Measurements from ENCODE around the gene ZBTB37.
"Not testable (repeated sequence)": the region's sequence is repeated elsewhere in the genome, so short reads cannot be mapped to it uniquely, and the experiment has no call there.

Gene ZBTB37

DNA sequence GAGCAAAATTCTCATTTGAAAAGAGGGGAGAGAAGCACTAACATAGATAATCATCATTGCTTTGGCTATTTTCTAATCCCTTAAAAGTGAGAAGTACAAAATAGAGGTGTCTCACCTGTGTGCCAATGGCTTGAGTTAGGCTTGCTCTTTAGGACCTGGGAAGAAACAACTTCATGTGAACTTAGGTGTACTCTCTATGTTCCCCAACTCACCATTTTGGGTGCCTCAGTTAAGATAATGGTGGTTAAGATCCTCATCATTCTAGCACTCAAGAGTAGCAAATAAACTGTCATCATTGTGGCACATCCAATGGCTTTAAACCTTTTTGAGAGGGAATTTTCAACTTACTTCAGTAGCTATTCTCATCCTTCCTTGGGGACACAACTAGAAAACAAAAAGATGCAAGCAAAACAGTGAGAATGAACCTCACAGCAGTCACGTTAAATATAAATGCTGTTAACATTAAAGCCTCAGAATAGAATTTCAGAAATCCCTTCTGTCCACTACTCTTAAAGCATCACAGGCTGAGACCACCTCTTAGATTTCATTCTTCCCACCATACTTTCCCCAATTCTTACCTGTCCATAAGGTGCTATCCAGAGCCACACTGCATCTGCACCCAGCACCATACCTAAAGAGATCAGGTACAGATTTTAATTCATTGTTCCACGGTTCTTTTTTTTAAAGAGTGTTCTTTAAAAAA is 1.6 kb upstream of the ZBTB37 start:
- DNase-seq: no peak

DNA sequence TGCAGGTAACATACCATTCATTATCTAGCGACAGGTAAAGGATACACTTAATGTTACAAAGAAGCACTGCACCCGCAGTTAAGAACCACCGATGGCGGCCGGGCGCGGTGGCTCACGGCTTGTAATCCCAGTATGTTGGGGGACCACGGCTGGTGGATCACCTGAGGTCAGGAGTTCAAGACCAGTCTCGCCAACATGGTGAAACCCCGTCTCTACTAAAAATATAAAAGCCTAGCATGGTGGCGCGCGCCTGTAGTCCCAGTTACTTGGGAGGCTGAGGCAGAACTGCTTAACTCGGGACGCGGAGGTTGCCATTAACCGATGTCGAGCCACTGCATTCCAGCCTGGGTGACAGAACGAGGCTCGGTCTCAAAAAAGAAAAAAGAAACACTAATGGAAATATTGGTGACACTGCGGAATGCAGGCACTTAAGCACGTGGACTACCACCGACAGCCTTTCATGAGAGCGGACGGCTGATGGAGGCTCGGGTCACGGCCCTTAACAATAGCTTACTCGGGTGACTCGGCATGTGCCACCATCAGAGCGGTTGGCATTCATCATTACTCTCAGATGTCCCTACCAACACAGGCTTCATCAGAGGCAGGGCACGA is 933 bp upstream of the ZBTB37 start:
- no peak for DNase-seq

DNA sequence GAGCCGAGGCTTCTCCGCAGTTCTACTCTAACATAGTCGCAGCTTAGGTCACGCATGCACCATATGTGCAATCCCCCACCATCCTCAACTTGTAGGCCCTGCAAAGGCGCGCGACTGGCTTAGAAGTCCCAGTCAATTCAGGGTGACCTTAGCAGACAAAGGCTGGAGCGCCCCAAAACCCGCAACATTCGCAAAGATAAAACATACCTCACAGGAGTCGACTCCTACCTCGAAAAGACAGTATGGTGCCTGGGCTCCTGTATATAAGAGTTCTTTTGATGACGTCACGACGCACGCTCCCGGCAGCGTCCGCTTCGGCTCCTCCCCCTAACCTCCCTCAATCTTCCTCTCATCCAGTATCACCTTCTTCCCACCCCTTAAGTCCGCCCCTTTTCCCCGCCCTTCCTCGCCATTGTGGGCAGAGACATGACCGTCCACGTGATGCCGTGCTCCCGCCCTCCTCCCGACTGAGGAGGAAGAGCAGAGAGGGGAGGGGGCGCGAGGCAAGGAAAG is 371 bp upstream of the ZBTB37 start, which contains the start of gene GAS5:
Gene GAS5, minus strand, starts transcription at position 237 of the 513 bp plus-strand sequence.
- peak; percentile 95 for DNase-seq

DNA sequence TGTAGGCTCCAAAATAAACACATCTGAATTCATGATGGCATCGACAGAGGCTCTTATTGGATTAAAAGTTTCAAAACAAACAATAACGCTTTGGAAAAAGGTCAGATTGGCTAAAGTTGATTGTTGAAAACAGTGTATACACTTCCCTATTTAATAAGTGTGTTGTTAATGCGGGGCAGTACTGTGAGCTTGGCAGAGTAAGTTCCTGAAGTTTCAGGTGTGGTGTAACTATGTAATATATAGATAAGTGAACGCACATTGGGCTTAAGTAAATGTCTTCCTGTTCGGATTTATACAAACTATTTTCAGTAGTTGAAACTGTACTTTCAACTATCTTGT is 810 bp downstream of the ZBTB37 start:
- DNase-seq: no peak

DNA sequence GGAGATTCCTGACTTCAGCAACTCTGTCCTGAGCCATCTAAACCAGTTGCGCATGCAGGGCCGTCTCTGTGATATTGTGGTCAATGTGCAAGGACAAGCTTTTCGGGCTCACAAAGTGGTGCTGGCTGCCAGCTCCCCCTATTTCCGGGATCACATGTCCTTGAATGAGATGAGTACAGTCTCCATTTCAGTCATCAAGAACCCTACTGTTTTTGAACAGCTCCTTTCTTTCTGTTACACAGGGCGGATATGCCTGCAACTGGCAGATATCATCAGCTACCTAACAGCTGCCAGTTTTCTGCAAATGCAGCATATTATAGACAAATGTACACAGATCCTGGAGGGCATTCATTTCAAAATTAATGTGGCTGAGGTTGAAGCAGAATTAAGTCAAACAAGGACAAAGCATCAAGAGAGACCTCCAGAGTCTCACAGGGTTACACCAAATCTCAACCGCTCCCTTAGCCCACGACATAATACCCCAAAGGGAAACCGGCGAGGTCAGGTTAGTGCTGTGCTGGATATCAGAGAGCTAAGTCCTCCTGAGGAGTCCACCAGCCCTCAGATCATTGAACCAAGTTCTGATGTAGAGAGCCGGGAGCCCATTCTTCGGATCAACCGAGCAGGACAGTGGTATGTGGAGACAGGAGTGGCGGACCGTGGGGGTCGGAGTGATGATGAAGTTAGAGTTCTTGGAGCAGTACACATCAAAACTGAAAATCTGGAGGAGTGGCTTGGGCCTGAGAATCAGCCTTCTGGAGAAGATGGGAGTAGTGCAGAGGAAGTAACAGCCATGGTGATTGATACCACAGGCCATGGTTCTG is 2.3 kb downstream of the ZBTB37 start:
- no peak for DNase-seq

DNA sequence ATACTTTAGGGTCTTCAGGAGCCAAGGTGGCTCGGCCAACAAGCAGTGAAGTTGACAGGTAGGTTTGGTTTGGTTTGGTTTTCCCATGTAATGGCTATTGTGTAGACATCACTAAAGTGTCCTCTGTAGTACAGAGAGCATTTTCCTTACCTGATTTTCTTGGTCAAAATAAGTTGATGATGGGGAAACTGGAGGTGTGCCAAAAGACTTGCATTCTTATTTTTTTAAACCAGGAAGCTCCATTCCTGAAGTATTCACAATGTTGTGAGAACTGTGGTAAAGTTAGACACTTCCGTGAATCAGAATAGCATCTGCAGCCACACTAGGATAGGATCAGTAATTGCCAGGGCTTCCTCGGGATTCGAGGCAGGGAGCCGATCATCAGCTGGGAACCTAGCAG is 2.9 kb downstream of the ZBTB37 start:
- DNase-seq: no peak

DNA sequence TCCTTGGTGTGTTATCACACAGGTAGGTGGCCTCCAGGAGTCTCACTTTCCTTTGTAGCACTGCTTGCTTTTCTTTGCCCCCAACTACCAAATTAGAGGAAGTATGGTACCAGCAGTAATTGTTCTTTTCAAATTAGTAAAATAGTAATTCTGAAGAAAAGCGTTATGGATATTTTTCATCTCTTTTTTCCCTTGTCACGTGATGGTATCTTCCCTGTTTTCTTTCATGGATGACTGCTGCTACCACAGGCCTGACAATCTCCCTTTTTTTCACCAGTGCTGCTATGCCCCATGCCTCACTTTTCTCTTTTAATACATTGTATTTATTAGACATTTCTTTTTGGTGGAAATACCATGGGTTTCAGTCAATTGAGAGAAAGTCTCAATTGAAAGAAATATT is 3.3 kb downstream of the ZBTB37 start:
- DNase-seq: no peak

DNA sequence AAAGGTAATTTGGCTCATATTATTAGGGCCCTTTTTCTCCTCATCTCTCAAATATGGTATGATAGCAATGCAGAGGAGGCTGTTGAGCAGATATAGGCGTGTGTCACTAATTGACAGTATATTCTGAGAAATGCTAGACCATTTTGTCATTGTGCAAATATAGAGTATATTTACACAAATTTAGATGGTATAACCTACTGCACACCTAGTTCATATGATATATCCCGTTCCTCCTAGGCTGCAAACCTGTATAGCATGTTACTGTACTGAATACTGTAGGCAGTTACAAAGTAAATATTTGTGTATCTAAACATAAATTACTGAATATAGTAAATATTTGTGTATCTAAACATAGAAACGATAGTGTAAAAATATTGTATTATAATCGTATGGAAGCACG is 8.6 kb downstream of the ZBTB37 start:
- no peak for DNase-seq

DNA sequence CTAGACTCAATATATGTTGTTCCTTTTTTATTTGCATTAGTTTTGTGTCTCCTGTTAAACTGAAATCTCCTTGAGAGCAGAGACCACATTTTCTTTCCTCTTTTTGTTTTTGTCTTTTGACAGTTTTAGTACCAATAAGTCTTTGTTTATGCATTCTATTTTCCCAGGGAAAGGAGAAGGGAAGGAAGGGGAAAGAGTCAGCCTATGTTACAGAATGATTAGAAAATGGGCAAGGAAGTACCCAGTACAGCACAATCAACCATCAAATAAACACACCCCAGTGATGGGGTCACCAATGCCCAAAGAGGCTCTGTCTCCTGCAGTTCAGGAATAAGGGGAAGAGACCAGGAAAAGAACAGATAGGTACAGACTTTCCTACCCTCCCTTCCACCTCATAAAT is 10.1 kb downstream of the ZBTB37 start:
- DNase-seq: no peak

DNA sequence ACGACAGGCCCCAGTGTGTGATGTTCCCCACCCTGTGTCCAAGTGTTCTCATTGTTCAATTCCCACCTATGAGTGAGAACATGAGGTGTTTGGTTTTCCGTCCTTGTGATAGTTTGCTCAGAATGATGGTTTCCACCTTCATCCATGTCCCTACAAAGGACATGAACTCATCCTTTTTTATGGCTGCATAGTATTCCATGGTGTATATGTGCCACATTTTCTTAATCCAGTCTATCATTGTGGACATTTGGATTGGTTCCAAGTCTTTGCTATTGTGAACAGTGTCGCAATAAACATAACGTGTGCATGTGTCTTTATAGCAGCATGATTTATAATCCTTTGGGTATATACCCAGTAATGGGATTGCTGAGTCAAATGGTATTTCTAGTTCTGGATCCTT is 12.9 kb downstream of the ZBTB37 start:
- not testable (repeated sequence) for DNase-seq

DNA sequence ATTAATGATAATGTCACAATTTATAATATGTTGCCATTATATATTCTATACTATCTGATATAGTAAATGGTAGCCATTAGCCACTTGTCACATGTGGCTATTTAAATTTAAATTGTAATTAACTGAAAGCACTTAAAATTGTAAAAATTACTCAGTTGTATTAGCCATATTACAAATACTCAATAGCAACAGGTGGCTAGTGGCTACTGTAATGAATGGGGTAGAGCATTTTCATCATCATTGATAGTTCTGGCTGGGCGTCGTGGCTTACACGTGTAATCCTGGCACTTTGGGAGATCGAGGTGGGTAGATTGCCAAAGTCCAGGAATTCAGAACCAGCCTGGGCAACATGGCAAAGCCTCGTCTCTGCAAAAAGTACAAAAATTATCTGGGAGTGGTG is 16.5 kb downstream of the ZBTB37 start:
- no peak for DNase-seq

DNA sequence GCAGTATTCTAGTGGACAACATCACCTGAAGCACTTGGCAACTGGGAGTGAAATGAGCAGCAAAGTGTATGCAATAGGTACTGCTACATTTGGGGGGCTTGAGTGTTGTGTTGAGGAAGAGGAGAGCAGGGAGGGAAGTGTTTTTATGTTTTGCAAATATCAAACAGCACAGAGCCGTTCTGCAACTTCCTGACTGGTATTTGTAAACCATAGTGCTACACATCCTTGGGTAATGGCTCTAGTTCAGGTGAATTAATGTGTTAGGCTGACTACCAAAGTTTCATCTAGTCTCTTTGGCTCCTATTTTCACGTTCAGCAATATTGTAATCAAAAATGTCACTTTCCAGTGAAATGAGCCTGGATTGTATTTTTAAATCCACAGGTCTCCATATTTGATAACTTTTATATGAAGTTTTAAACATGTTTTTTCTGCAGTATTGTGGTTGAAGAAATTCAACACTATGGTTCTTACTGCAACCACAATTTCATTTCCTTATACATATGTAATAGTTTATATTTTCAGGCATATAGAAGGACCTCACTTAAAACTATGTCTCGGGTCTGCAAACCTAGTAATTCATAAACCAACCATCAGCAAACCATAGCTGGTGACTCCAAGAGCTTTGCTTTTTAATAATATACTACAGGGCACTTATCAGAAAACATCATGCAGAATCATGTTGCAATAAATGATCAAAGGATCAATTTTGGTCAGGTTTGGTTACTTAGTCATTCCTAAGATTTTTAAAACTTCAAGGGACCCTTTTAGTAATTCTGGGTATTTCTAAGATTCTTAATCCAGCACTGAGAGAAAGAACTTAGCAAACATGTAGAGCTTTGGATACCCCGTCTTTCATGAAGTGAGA is 18.8 kb downstream of the ZBTB37 start:
- DNase-seq: no peak

DNA sequence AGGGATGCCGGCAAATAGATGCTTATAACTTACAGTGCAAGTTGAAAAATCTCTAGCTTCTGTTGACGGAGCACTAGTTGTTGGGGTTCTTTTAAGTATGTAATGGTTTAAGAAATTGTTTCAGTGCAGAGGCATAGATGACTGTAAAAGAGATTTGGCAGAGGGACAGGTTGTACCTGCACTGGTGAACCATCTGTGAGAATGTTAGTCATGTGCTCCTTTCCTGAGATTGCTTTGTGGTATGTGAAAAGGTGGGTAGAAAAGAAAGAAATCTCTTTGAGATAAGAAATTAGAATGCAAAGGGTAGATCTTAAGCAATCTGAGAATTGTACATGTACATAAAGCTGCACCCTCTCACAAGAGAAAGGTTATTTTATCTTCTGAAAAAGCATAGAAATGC is 19.4 kb downstream of the ZBTB37 start:
- no peak for DNase-seq

DNA sequence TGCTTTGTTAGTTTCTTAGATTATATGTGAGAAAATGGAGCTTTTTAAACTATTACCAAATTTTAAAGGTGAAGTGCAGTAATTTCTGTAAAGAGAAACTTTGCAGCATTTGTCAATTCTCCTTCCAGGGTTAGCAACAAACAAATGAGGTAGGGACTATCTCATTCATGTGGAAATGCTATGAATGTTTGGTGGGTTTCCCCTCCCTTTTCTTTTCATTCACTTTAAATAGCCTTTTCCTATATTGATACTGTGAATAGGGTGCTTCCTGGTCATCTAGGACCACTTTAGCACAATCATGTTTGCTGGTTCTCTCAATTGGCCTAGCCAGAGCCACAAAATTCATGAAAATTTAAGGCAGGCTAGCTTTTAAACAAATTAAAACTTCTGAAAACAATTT is 20.6 kb downstream of the ZBTB37 start:
- DNase-seq: no peak

DNA sequence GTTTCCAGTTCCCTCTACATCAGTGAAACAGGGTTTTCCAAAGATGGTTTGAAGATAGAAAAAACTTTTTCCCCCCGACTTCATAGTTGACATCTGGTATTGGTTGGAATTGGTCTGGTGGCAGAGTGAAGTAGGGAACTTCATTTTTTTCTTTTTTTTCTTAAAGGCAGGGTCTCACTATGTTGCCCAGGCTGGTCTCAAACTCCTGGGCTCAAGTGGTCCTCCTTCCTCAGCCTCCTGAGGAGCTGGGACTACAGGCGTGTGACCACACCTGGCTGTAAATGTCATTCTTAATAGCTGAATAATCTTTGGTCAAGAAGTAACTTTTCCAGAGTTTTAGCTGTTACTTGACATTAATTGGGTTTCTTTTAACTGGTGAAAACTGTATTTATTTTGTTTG is 21.7 kb downstream of the ZBTB37 start:
- no peak for DNase-seq

DNA sequence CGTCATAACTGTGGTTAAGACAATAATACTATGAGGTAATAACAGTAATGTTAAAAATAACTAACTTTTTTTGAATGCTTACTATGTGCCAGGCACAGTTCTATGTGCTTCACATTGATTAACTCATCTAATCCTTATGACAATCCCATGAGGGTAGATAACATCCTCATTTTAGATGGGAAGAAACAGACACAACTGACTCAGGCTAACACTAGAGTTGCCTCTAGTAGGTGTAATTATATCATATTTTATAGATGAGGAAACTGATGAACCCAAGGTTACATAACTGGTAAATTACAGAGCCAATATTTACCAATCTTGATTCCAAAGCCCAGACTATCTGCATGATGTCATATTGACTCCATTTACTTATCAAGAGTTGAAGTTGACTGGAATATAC is 25.4 kb downstream of the ZBTB37 start:
- no peak for DNase-seq

DNA sequence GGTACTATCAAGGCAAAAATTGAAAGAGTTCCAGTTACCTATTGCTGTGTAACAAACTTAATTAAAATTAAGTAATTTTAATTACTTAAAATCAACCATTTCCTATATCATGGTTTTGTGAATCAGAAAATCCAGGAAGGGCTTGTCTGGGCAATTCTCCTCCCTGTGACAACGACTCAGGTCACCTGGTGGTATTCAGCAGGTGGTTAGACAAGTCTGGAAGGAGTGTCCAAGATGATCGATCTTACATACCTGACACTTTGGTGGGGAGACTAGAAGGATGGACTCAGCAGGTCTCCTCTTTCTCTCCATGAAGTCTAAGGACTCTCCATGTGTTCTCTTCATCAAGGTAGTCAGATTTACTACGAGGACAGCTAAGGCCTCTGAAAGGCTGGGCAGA is 26.0 kb downstream of the ZBTB37 start:
- no peak for DNase-seq

DNA sequence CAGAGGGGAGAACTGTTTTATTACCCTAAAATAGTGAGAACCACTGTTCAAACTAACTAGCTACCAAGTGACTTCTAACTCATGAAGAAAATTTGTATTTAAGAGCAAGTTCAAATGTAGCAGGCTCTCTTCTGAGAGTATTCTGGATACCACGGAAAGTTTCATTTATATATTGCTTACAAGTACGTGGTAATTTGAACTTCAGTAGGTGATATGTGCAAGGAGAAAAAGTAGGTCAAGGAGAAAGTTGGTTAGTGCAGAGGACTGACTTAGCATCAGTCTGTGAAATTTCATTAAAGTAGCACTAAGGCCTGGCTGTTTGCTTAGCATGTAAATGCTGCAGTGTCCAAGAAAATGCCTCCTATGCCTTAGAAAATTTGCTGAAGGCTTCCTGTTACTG is 32.2 kb downstream of the ZBTB37 start:
- no peak for DNase-seq

DNA sequence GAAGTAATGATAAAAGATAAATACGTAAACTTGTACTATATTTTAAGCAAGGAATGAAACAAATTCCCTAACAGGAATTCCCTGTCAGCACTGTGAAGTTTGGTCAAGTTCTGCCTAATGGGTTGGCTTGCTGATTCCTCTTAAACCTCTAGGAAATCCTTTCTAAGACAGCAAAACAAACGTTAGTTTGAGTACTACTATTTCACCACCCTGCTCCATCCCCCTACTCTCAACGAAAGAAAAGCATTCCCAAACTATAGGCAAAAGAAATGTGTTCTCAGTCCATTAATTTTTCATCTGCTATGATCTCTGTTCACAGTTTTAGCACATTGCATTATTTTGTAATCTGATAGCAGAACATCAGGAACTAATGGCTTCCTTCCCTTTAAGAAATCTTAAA is 32.8 kb downstream of the ZBTB37 start:
- DNase-seq: no peak

DNA sequence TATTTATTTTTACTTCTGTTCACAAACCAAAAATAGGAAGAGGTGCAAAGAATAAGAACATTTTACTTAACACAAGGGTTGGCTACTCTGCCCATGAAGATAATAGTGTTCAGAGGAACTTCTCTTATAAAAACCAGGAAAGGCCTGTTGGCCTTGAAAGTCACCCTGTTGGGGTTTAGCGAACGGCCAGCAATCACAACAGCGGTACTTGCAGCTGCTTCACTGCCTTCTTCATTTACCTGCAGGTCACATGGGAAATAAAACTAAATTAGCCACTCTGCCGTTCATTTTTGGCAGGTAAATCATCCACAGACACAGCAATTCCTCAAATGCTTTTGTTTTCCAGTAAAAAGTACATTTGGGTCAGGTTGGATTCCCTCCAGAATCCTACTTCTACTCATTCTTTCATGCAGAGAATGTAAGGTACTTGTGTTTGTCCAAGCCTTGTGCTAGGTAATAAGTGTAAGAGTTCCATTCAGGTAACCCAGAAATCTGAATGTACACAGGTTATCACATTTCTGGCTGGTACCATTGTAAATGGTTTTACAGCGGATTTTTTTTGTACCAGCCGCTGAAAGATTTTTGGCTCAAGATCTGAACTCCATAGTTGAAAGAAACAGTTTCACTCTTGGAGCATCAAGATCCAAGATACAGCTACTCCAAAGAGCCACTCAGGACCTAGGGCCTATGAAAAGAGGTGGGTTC is 35.8 kb downstream of the ZBTB37 start:
- no peak for DNase-seq

DNA sequence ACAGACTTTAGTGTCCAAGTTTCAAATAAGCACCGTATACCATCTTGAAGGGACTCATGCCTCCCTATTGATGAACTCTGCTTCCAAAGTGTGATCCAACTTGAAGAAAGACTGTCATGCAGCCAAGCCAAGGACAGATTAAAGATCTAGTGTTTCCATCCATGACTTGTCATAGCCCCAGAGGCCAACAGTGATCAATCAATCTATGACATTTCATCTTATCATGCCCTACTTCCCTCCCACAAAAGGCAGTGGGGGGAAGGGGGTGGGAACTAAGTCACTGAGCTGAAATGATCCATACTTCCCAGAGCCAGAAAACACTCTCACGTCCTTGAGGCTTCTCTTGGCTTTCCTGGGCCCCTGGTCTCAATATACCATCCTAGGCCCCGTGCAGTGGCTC is 44.9 kb downstream of the ZBTB37 start:
- DNase-seq: no peak

DNA sequence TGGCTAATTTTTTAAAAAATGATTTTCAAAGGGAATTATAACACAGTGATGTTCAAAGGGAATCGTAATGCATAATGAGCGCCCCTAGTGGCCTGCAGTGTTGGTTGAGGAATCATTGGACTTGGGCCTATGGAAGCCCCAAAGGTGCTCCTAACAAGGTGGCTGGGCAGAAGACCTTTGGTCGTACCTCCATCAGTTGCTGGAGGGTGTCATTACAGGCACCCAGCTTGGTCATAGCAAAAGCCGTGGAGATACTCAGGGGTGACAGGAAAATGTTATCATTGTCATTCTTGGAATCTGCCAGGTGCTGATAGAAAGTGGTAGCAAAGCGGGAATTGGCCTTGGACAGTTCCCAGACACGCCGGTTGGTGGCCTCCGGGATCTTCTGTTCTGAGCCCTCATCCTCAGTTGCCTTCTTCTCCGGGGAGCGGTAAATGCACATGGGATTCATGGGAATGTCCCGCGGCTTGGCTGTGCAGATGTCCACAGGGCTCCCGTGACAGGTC is 46.2 kb downstream of the ZBTB37 start:
- DNase-seq: peak; percentile 2

All from NCI-H748 treated with DMSO at 0.1 percent for 48 hours (cell line).